Thymus (tissue), 11 donors: ENCODE measurements around the gene TMEM245. TPM values are rescaled to one million over a fixed set of nuclear protein-coding genes. Genes with fewer than 3 reads are reported as not detected.

Source experiments
- DNase-seq, 9 donors: peaks; one replicate each; pipeline ENCODE4 v3.0.0-alpha.2; 2013; ENCODE audit warnings: low spot score in 9 of 9, low read depth in 6 of 9, missing footprints in 1 of 9
- H3K27ac ChIP-seq, 2 donors: one replicate each; pipeline ENCODE4 v1.5.1; 2013; ENCODE audit warnings: control low read depth in 1 of 2, low read depth in 1 of 2, low read length in 1 of 2, mild to moderate bottlenecking in 1 of 2, moderate library complexity in 1 of 2
- H3K27me3 ChIP-seq, 2 donors: one replicate each; pipeline ENCODE4 v1.5.1; 2013; ENCODE audit warnings: low read length in 1 of 2; ENCODE audit not compliant: control insufficient read depth in 2 of 2, insufficient read depth in 1 of 2
- H3K36me3 ChIP-seq, 2 donors: one replicate each; pipeline ENCODE4 v1.5.1; 2013; ENCODE audit warnings: low read length in 1 of 2, mild to moderate bottlenecking in 1 of 2, moderate library complexity in 1 of 2; ENCODE audit not compliant: control insufficient read depth in 2 of 2, insufficient read depth in 2 of 2
- H3K4me1 ChIP-seq, 2 donors: one replicate each; pipeline ENCODE4 v1.5.1; 2013; ENCODE audit warnings: low read length in 2 of 2; ENCODE audit not compliant: control insufficient read depth in 2 of 2, insufficient read depth in 2 of 2
- H3K4me3 ChIP-seq, 2 donors: one replicate each; pipeline ENCODE4 v1.5.1; 2013; ENCODE audit warnings: low read length in 2 of 2, control low read depth in 1 of 2, mild to moderate bottlenecking in 1 of 2
- H3K9me3 ChIP-seq, 2 donors: one replicate each; pipeline ENCODE4 v1.5.1; 2013; ENCODE audit warnings: low read length in 1 of 2, mild to moderate bottlenecking in 1 of 2; ENCODE audit not compliant: control insufficient read depth in 2 of 2, insufficient read depth in 1 of 2
- WGBS: extraction: QIAGEN DNeasy Blood & Tissue Kit; methylation state at CpG from one replicate; pipeline ENCODE4 v1.1.7; 2013; 5-methylcytosine and 5-hydroxymethylcytosine counted together
- polyA plus RNA-seq: library from polyadenylated mRNA; stranded (reverse); fragments of 200-250 nt; gene quantifications from one replicate; pipeline ENCODE4 v1.2.3, GENCODE V29; 2013
- total RNA-seq: library from RNA; stranded (reverse); fragments of 120-200 nt; gene quantifications from one replicate; pipeline ENCODE4 v1.2.4, GENCODE V29; 2013
- donor health status: healthy.

Gene TMEM245
- total and polyA plus RNA-seq, 2 donors = 9.3 to 21.1 TPM

- Histone ChIP-seq H3K9me3 (no peaks in the 10 kb centered on the region), H3K4me3 (no peak overlapping the region), H3K27me3 (no peaks in the 10 kb centered on the region), H3K36me3 (peaks cover 26 to 51% of the 10 kb centered on the region in 2 donors), H3K4me1 (no peaks in the 10 kb centered on the region), H3K27ac (no peak overlapping the region)
- 94% methylated on average over 2 of the region's 2 CpGs for WGBS
- DNase-seq = no peak
Measured at GRCh38 chr9:109035684-109036423, 83.9 kb downstream of the TMEM245 start.

- DNase-seq = no peak
- no peak overlapping the region for H3K4me3 ChIP-seq
- no peaks in the 10 kb centered on the region for H3K27me3 ChIP-seq
- H3K36me3 ChIP-seq = peaks cover 26 to 45% of the 10 kb centered on the region in 2 donors
- H3K4me1 ChIP-seq = no peaks in the 10 kb centered on the region
- H3K27ac ChIP-seq = no peak overlapping the region
- 90% methylated on average over 6 of the region's 6 CpGs for WGBS
- no peaks in the 10 kb centered on the region for H3K9me3 ChIP-seq
Measured at GRCh38 chr9:109033941-109034700, 85.6 kb downstream of the TMEM245 start.

- WGBS = 97% methylated on average over 3 of the region's 3 CpGs
- Histone ChIP-seq H3K4me1 (peaks cover 0 to 4% of the 10 kb centered on the region in 2 donors), H3K4me3 (no peak overlapping the region), H3K27ac (no peak overlapping the region), H3K9me3 (no peaks in the 10 kb centered on the region), H3K27me3 (no peaks in the 10 kb centered on the region), H3K36me3 (peaks cover 26 to 39% of the 10 kb centered on the region in 2 donors)
- DNase-seq = no peak
Measured at GRCh38 chr9:109031241-109031640, 88.5 kb downstream of the TMEM245 start.

- Histone ChIP-seq H3K36me3 (peaks cover 24 to 32% of the 10 kb centered on the region in 2 donors), H3K4me3 (no peak overlapping the region), H3K27ac (no peak overlapping the region), H3K9me3 (no peaks in the 10 kb centered on the region), H3K4me1 (peaks cover 0 to 4% of the 10 kb centered on the region in 2 donors), H3K27me3 (no peaks in the 10 kb centered on the region)
- DNase-seq = no peak
- 97% methylated on average over 4 of the region's 4 CpGs for WGBS
Measured at GRCh38 chr9:109030426-109030825, 89.3 kb downstream of the TMEM245 start.

- Histone ChIP-seq H3K9me3 (no peaks in the 10 kb centered on the region), H3K4me3 (no peak overlapping the region), H3K27me3 (no peaks in the 10 kb centered on the region), H3K36me3 (peaks cover 15 to 19% of the 10 kb centered on the region in 2 donors), H3K4me1 (peaks cover 0 to 4% of the 10 kb centered on the region in 2 donors), H3K27ac (no peak overlapping the region)
- 98% methylated on average over 4 of the region's 4 CpGs for WGBS
- DNase-seq = no peak
Measured at GRCh38 chr9:109028457-109028856, 91.3 kb downstream of the TMEM245 start.

- Histone ChIP-seq H3K4me1 (peaks cover 0 to 4% of the 10 kb centered on the region in 2 donors), H3K27me3 (no peaks in the 10 kb centered on the region), H3K27ac (peak overlapping the region in 1 of 2 donors; percentile 24), H3K9me3 (no peaks in the 10 kb centered on the region), H3K36me3 (peaks cover 8 to 12% of the 10 kb centered on the region in 2 donors), H3K4me3 (no peak overlapping the region)
- WGBS = 88% methylated on average over 2 of the region's 2 CpGs
- DNase-seq = peak in 1 of 9 donors; percentile 12
Measured at GRCh38 chr9:109027176-109027575, 92.6 kb downstream of the TMEM245 start.

- Histone ChIP-seq H3K27me3 (no peaks in the 10 kb centered on the region), H3K4me1 (peaks cover 0 to 4% of the 10 kb centered on the region in 2 donors), H3K4me3 (no peak overlapping the region), H3K27ac (no peak overlapping the region), H3K9me3 (no peaks in the 10 kb centered on the region), H3K36me3 (peaks cover 5 to 8% of the 10 kb centered on the region in 2 donors)
- DNase-seq = no peak
- WGBS = 97% methylated on average over 7 of the region's 7 CpGs
Measured at GRCh38 chr9:109026306-109026705, 93.4 kb downstream of the TMEM245 start.

GRCh38 chr9:109022873-109023272, 96.9 kb downstream of the TMEM245 start:
- H3K36me3 ChIP-seq = peaks cover 8 to 9% of the 10 kb centered on the region in 2 donors
- no peak for DNase-seq
- no peaks in the 10 kb centered on the region for H3K27me3 ChIP-seq
- H3K4me3 ChIP-seq = no peak overlapping the region
- no peaks in the 10 kb centered on the region for H3K9me3 ChIP-seq
- no peak overlapping the region for H3K27ac ChIP-seq
- H3K4me1 ChIP-seq = peaks cover 0 to 4% of the 10 kb centered on the region in 2 donors
